A673 (cell line): ENCODE data around the gene TREM1.

ENCODE experiments used
- CTCF ChIP-seq: fragments of 300-800, 200-600 bp; sonication (generic); conservative IDR thresholded peaks from 2 replicates; pipeline ENCODE4 v1.5.1; 2017; ENCODE audit warnings: low read depth, mild to moderate bottlenecking, antibody characterized with exemption, low read length, moderate library complexity, mixed read lengths
- EZH2 ChIP-seq: fragments of 200-600 bp; sonication (generic); IDR thresholded peaks from 2 replicates; pipeline ENCODE4 v1.6.1; 2017; ENCODE audit warnings: borderline replicate concordance, low read depth, mild to moderate bottlenecking, mixed read lengths, antibody characterized with exemption, low read length; ENCODE audit not compliant: poor library complexity, severe bottlenecking

- TF ChIP-seq CTCF (no peak), EZH2 (no peak)
Measured at GRCh38 chr6:41332241-41332640, 45.8 kb upstream of the TREM1 start.
